NCI-H748 treated with DMSO at 0.1 percent for 48 hours (cell line): ENCODE results near the gene CCNQ.

ENCODE experiments used
- DNase-seq: peaks from one replicate; lab custom pipeline; 2025; lab: John Stamatoyannopoulos, UW

CCNQ gene

GRCh38 chrX:153637121-153638040 is 38.4 kb upstream of the CCNQ start:
- DNase-seq = no peak

GRCh38 chrX:153636716-153637115 is 37.8 kb upstream of the CCNQ start:
- no peak for DNase-seq

- no peak for DNase-seq
Observed at GRCh38 chrX:153635788-153636668, 37.1 kb upstream of the CCNQ start.

GRCh38 chrX:153635388-153635787 is 36.4 kb upstream of the CCNQ start:
- DNase-seq = no peak

GRCh38 chrX:153634832-153635231 is 35.9 kb upstream of the CCNQ start:
- DNase-seq = no peak

- DNase-seq = no peak
Observed at GRCh38 chrX:153634236-153634635, 35.3 kb upstream of the CCNQ start.

GRCh38 chrX:153633607-153634180 is 34.8 kb upstream of the CCNQ start:
- no peak for DNase-seq

- no peak for DNase-seq
Observed at GRCh38 chrX:153633048-153633447, 34.1 kb upstream of the CCNQ start.

GRCh38 chrX:153632595-153632946 is 33.6 kb upstream of the CCNQ start:
- no peak for DNase-seq

- no peak for DNase-seq
Observed at GRCh38 chrX:153631907-153632594, 33.1 kb upstream of the CCNQ start.

GRCh38 chrX:153631346-153631745 is 32.4 kb upstream of the CCNQ start:
- DNase-seq = no peak

- no peak for DNase-seq
Observed at GRCh38 chrX:153628665-153629064, 29.7 kb upstream of the CCNQ start.

GRCh38 chrX:153628129-153628528 is 29.2 kb upstream of the CCNQ start:
- DNase-seq = no peak

GRCh38 chrX:153627675-153628111 is 28.8 kb upstream of the CCNQ start:
- no peak for DNase-seq

- no peak for DNase-seq
Observed at GRCh38 chrX:153626863-153627674, 28.1 kb upstream of the CCNQ start.

GRCh38 chrX:153626025-153626633 is 27.2 kb upstream of the CCNQ start:
- no peak for DNase-seq

- no peak for DNase-seq
Observed at GRCh38 chrX:153625271-153626024, 26.5 kb upstream of the CCNQ start.

GRCh38 chrX:153624196-153625091 is 25.5 kb upstream of the CCNQ start:
- DNase-seq = no peak
